SK-N-SH (cell line): ENCODE measurements around the gene AK6. TPM values are rescaled to one million over a fixed set of nuclear protein-coding genes. Genes with fewer than 3 reads are reported as not detected.

Experiments
- CTCF ChIA-PET: fragments of 300-600, 350-600 bp; formaldehyde crosslinking; extraction: SDS; loops from one replicate; lab custom pipeline; 2021; lab: Yijun Ruan, JAX
- POLR2A ChIA-PET: fragments of 350-600 bp; sonication (Branson Sonifier 250); formaldehyde crosslinking; extraction: SDS; loops from one replicate; lab custom pipeline; 2020; ENCODE audit warnings: antibody characterized with exemption, inconsistent platforms; lab: Yijun Ruan, JAX
- DNase-seq: peaks from one replicate; pipeline ENCODE4 v3.0.0; 2012
- H2AFZ ChIP-seq: fragments of 200-600 bp; sonication (generic); 2 replicates; pipeline ENCODE4 v1.8.1; 2016; ENCODE audit warnings: antibody characterized with exemption, mild to moderate bottlenecking, low read depth
- H3F3A ChIP-seq: fragments of 200-600 bp; sonication (generic); replicated peaks from 2 replicates; pipeline ENCODE3; 2016; ENCODE audit warnings: antibody characterized with exemption, mild to moderate bottlenecking; ENCODE audit not compliant: insufficient read depth
- H3K27ac ChIP-seq, 2 experiments: fragments of 200-500 bp in 1 of 2; fragments of 200-600 bp in 1 of 2; sonication (Bioruptor generic) in 1 of 2; sonication (generic), shearing (Covaris generic) in 1 of 2; 2 replicates each; pipeline versions ENCODE4 v1.5.1 to v1.6.1; 2014 to 2016; ENCODE audit warnings: low read depth in 2 of 2, inconsistent platforms in 1 of 2, low read length in 1 of 2, mild to moderate bottlenecking in 1 of 2, mixed read lengths in 1 of 2
- H3K27me3 ChIP-seq: fragments of 200-600 bp; sonication (generic), shearing (Covaris generic); 2 replicates; pipeline ENCODE4 v1.6.1; 2016; ENCODE audit warnings: mixed run types; ENCODE audit not compliant: insufficient read depth
- H3K36me3 ChIP-seq, 2 experiments: fragments of 200-500 bp in 1 of 2; fragments of 200-600 bp in 1 of 2; sonication (Bioruptor generic) in 1 of 2; sonication (generic) in 1 of 2; replicated peaks in 1 of 2; 2 replicates each; pipeline versions ENCODE3 to v1.5.1; 2014 to 2016; ENCODE audit warnings: low read length in 1 of 2, mild to moderate bottlenecking in 1 of 2; ENCODE audit not compliant: insufficient read depth in 2 of 2, control insufficient read depth in 1 of 2
- H3K4me1 ChIP-seq, 2 experiments: fragments of 200-500 bp in 1 of 2; fragments of 200-600 bp in 1 of 2; sonication (Bioruptor generic) in 1 of 2; sonication (generic), shearing (Covaris generic) in 1 of 2; 2 replicates each; pipeline versions ENCODE4 v1.5.1 to v1.6.1; 2014 to 2016; ENCODE audit warnings: low read depth in 1 of 2, low read length in 1 of 2, mixed run types in 1 of 2; ENCODE audit not compliant: insufficient read depth in 2 of 2, control insufficient read depth in 1 of 2
- H3K4me2 ChIP-seq: fragments of 200-600 bp; sonication (generic), shearing (Covaris generic); 2 replicates; pipeline ENCODE4 v1.6.1; 2017; ENCODE audit warnings: mixed run types
- H3K4me3 ChIP-seq, 2 experiments: fragments of 200-500 bp in 1 of 2; fragments of 200-600 bp in 1 of 2; sonication (Bioruptor generic) in 1 of 2; sonication (generic), shearing (Covaris generic) in 1 of 2; 2 replicates each; pipeline versions ENCODE4 v1.5.1 to v1.8.1; 2014 to 2016; ENCODE audit warnings: low read depth in 2 of 2, inconsistent platforms in 1 of 2, low read length in 1 of 2, mild to moderate bottlenecking in 1 of 2, mixed read lengths in 1 of 2, moderate library complexity in 1 of 2
- H3K79me2 ChIP-seq: fragments of 200-600 bp; sonication (generic); 2 replicates; pipeline ENCODE4 v1.8.1; 2017; ENCODE audit warnings: mild to moderate bottlenecking; ENCODE audit not compliant: insufficient read depth
- H3K9ac ChIP-seq: fragments of 200-600 bp; sonication (generic); 2 replicates; pipeline ENCODE4 v1.6.1; 2017; ENCODE audit warnings: mixed run types
- H3K9me2 ChIP-seq: fragments of 200-600 bp; sonication (generic); 2 replicates; pipeline ENCODE4 v1.6.1; 2017; ENCODE audit warnings: mixed run types
- H3K9me3 ChIP-seq: fragments of 200-600 bp; sonication (generic); 2 replicates; pipeline ENCODE4 v1.6.1; 2017; ENCODE audit warnings: mixed run types, mild to moderate bottlenecking, moderate library complexity
- H4K20me1 ChIP-seq: fragments of 200-600 bp; sonication (generic); 2 replicates; pipeline ENCODE4 v1.6.1; 2017; ENCODE audit warnings: mild to moderate bottlenecking, mixed run types; ENCODE audit not compliant: insufficient read depth
- CTCF ChIP-seq: fragments of 200-600 bp; sonication (generic); IDR thresholded peaks from 2 replicates; pipeline ENCODE4 v1.6.1; 2017; ENCODE audit warnings: antibody characterized with exemption, mild to moderate bottlenecking, moderate library complexity
- ELF1 ChIP-seq: IDR thresholded peaks from 2 replicates; pipeline ENCODE4 v1.4.0; 2012
- GABPA ChIP-seq: IDR thresholded peaks from 2 replicates; pipeline ENCODE4 v1.4.0; 2012; ENCODE audit warnings: low read depth, mild to moderate bottlenecking
- IRF3 ChIP-seq: fragments of 150-350 bp; IDR thresholded peaks from 2 replicates; pipeline ENCODE4 v1.6.1; 2016; ENCODE audit warnings: mild to moderate bottlenecking, low read depth, low read length
- JUND ChIP-seq: IDR thresholded peaks from 2 replicates; pipeline ENCODE4 v1.4.0; 2012
- MXI1 ChIP-seq: IDR thresholded peaks from 2 replicates; pipeline ENCODE4 v1.6.1; 2012; ENCODE audit warnings: mild to moderate bottlenecking, low read depth, low read length, improper control_type of control experiment
- NRF1 ChIP-seq: IDR thresholded peaks from 2 replicates; pipeline ENCODE4 v1.6.1; 2012; ENCODE audit warnings: low read depth, mild to moderate bottlenecking, low read length
- RAD21 ChIP-seq: IDR thresholded peaks from 2 replicates; pipeline ENCODE4 v1.6.1; 2012; ENCODE audit warnings: mild to moderate bottlenecking, low read length
- RFX5 ChIP-seq: IDR thresholded peaks from 2 replicates; pipeline ENCODE4 v1.6.1; 2012; ENCODE audit warnings: mild to moderate bottlenecking, improper control_type of control experiment, low read length
- RXRA ChIP-seq: IDR thresholded peaks from 2 replicates; pipeline ENCODE4 v1.4.0; 2012; ENCODE audit warnings: low read depth, mild to moderate bottlenecking, borderline replicate concordance
- SIN3A ChIP-seq: IDR thresholded peaks from 2 replicates; pipeline ENCODE4 v1.6.1; 2012; ENCODE audit warnings: low read depth, mild to moderate bottlenecking, low read length, moderate library complexity, borderline replicate concordance
- SMC3 ChIP-seq: IDR thresholded peaks from 2 replicates; pipeline ENCODE4 v1.6.1; 2012; ENCODE audit warnings: low read depth, low read length, improper control_type of control experiment
- YY1 ChIP-seq: IDR thresholded peaks from 2 replicates; pipeline ENCODE4 v1.4.0; 2012; ENCODE audit warnings: low read depth, mild to moderate bottlenecking
- WGBS: methylation state at CpG from one replicate; pipeline ENCODE4 v1.1.6; 2017; ENCODE audit warnings: low lambda C conversion rate; 5-methylcytosine and 5-hydroxymethylcytosine counted together
- polyA plus RNA-seq, 3 experiments: library from polyadenylated mRNA; depleted of rRNA; stranded (reverse); fragments of >200 nt; gene quantifications; 2 replicates each; pipeline ENCODE4 v1.2.3, GENCODE V29; 2012
- TF ChIP-seq, protein P1 (sequence below): IDR thresholded peaks from 2 replicates; pipeline ENCODE4 v1.4.0; 2012; ENCODE audit warnings: low read depth

AK6 gene
- polyA plus RNA-seq, 1 of the 3 experiments (the other 2 are of a cell fraction) = 12.9 TPM

DNA sequence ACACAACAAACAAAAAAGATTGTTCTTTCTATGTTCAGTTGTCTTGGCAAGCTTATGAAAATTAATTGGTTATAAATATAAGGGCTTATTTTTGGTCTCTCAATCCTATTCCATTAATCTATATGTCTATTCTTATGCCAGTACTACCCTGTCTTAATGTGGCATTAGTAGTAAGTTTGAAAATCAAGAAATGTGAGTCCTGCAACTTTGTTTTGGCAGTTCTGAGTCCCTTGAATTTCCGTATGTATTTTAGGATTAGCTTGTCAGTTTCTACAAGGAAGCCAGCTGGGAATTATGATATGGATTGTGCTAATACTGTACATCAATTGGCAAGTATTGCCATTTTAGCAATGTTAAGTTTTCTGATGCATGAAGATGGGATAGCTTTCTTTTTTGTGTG, 26.2 kb downstream of the AK6 start:
- Histone ChIP-seq H3K9me2 (no peaks in the 10 kb centered on the region), H3K79me2 (no peaks in the 10 kb centered on the region), H3F3A (peaks cover 2% of the 10 kb centered on the region), H2AFZ (no peak overlapping the region), H3K36me3 (no peaks in the 10 kb centered on the region), H3K27ac (no peak overlapping the region), H3K4me2 (no peak overlapping the region), H4K20me1 (no peaks in the 10 kb centered on the region), H3K9ac (no peak overlapping the region), H3K4me1 (no peaks in the 10 kb centered on the region), H3K27me3 (no peaks in the 10 kb centered on the region), H3K4me3 (no peak overlapping the region), H3K9me3 (no peaks in the 10 kb centered on the region)
- CTCF ChIA-PET = interaction anchor here (1.5 kb wide), 1 partner anchor 9 kb away, joined by 8 read pairs; no protein-coding TSS in a partner anchor
- no peak for DNase-seq
- WGBS = 78% methylated on average over 1 of the region's 1 CpG
- no peak for TF ChIP-seq SIN3A
- no peak for TF ChIP-seq GABPA
- TF ChIP-seq MXI1 = no peak
- POLR2A ChIA-PET = no interaction called here

- 89% methylated on average over 4 of the region's 4 CpGs for WGBS
- Histone ChIP-seq H4K20me1 (no peaks in the 10 kb centered on the region), H2AFZ (no peak overlapping the region), H3F3A (no peaks in the 10 kb centered on the region), H3K4me2 (no peak overlapping the region), H3K27me3 (no peaks in the 10 kb centered on the region), H3K36me3 (no peaks in the 10 kb centered on the region), H3K9me3 (no peaks in the 10 kb centered on the region), H3K9me2 (no peaks in the 10 kb centered on the region), H3K4me1 (no peaks in the 10 kb centered on the region), H3K9ac (no peak overlapping the region), H3K27ac (no peak overlapping the region), H3K79me2 (no peaks in the 10 kb centered on the region), H3K4me3 (no peak overlapping the region)
- ChIA-PET CTCF (interaction anchor here (0.6 kb wide), 1 partner anchor 18 kb away, joined by 3 read pairs; no protein-coding TSS in a partner anchor), POLR2A (no interaction called here)
- TF ChIP-seq RXRA (no peak), YY1 (no peak), CTCF (no peak), ELF1 (no peak), IRF3 (no peak), NRF1 (no peak), RAD21 (no peak), SMC3 (no peak), RFX5 (no peak), JUND (no peak)
- TF ChIP-seq, protein P1, sequence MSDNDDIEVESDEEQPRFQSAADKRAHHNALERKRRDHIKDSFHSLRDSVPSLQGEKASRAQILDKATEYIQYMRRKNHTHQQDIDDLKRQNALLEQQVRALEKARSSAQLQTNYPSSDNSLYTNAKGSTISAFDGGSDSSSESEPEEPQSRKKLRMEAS = no peak
- no peak for DNase-seq
Observed at GRCh38 chr5:69341520-69342161, 27.7 kb downstream of the AK6 start.
